HG03039 (cell line): Measurements from ENCODE around the gene PDE2A.

Experiments used
- ATAC-seq: cut with Tn5 transposase; IDR thresholded peaks from one replicate; pipeline ENCODE4 v1.9.1; 2021; ENCODE audit warnings: mild to moderate bottlenecking, moderate library complexity; ENCODE audit not compliant: unreplicated experiment

PDE2A gene

DNA sequence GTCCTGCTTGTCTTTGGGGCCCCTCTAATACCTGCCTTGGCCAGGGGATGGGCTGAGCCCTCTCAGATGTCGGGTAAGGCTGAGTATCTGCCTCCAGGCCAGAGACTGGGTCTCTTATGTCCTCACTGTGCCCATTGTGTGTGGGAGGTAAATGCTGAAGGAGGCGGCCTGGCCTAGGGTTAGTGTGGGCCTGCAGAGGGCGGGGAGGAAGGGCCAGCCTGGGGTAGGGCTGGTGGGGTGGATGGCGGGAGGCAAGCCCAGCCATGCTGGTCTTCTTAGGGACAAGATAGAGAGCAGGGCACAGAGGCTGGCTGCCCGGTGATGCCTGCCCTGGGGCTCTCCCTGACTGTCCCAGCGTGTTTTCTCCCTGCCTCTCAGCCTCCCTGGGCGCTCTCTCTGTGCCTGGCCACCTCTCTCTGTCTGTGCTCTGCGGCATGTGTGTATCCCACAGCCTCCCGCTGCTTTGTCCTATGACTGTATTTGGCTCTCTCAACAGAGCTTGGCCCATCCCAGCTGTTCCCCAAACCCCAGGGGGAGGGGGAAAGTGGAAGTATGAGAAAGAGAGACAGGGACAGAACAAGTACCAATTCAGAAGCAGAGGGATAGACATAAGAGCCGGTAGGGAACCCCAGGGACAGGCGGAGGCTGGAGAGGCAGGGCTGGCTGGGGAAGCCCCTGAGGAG is 57.0 kb downstream of the PDE2A start:
- no peak for ATAC-seq

- ATAC-seq = no peak
These were observed 57.6 kb downstream of the PDE2A start for GRCh38 chr11:72616655-72617054.

- ATAC-seq = no peak
These were observed 58.9 kb downstream of the PDE2A start for GRCh38 chr11:72615329-72615728.

DNA sequence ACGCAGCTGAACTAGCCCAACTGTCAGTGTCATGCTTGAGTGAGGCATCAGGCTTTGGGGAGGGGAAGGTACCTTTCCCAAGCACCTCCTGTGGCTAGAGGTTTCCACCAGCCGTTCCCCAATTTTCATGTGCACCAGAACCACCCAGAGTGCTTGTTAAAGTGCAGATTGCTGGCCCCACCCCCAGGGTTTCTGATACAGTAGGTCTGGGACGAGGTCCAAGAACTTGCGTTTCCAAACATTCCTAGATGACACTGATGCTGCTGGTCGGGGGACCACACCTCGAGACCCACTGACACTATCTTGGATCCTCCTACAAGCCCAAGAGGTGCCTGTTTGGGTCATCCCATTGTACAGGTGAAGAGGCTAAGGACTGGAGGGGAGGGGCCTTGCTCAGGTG is 59.8 kb downstream of the PDE2A start:
- no peak for ATAC-seq

DNA sequence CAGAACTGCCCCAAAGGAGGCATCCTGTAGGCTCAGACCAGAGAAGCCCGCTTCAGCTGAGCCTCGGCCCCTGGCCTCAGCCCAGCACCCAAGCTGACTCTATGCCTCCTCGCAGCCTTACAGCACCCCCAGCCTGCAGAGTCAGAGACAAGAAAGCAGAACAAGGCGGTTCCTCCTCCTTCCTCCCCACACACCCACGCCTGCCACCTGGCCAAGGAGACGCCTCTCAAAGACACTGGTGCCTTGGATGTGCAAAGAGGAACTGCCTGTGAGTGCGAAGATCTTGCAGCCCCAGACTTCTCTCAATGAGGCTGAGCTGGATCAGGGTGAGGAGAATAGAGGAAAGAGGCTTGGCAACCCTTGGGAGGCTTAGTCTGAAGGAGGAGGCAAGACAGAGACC is 60.2 kb downstream of the PDE2A start:
- peak; percentile 72 for ATAC-seq

DNA sequence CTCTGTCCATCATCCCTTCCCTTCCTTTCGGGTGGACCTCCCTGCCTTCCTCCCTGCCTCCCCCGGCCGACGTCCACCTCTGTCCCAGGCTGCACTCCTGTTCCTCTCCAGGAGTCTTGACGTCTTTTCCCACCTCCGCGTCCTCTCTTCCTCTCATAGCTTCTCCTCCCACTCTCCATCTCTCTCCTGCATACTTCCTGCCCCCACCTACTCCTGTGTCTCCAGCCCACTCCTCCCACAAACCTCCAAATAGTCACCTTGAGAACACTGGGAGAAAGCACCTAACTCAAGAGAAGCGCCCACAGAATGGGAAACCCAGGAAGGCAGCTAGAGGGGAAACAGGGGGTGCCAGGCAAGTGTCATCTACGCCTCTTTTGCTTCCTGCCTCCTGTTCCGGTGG is 60.8 kb downstream of the PDE2A start:
- ATAC-seq = no peak

- no peak for ATAC-seq
These were observed 64.7 kb downstream of the PDE2A start for GRCh38 chr11:72609476-72609875.

GRCh38 chr11:72609045-72609444 is 65.2 kb downstream of the PDE2A start:
- no peak for ATAC-seq

DNA sequence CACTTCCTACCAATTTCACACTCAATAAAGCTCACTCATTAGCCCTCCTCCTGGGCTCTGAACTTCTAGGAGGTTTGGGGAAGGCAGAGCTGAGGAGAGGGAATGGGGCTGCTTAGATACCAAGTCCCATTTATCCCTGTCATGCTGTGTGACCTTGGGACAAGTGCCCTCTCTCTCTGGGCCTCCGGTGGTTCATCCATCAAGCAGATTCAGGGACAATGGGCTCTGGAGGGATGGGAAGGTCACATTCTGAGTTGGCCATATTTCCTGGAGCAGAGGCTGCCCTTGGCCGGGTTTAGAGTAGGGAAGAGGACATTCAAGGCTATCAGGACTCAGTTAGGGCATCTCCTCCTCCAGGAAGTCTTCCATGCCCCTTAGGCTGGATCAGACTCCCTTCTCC is 66.7 kb downstream of the PDE2A start:
- no peak for ATAC-seq

GRCh38 chr11:72606748-72607468 is 67.3 kb downstream of the PDE2A start:
- ATAC-seq = no peak

DNA sequence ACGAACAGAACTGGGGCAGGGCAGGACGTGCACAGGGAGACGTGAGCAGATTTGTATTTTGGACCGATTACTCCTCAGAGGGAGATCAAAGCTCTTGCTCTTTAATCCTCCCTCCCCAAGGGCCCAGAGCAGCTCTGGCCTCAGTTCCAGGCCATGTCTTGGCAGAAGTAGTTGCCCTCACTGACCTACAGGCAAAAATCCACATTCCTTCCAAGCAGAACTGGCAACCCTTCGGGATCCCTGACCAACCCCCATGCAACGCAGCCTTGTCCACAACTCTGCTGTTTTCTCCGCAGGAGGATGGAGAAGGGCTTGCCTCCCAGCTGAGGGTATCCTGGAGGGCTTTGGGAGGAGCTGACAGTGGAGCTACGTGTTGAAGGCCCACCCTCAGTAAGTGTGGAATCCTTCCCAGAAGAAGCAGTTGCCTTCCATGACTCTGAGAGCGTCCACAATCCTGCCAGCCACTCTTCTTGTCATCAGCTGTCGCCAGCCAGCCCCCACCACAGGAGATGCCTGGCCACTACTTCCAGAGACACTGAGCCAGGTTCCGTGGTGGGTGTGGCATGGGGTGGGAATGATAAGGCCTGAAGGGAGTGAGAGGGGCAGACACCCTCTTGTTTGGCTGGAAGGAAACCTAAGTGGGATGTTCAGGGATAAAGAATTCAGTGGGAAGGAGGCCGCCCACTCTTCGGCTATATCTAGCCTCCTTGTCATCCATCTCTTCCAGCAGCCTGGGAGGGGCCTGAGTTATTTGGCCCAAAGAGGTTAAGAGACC is 68.1 kb downstream of the PDE2A start:
- no peak for ATAC-seq

- ATAC-seq = no peak
These were observed 70.0 kb downstream of the PDE2A start for GRCh38 chr11:72604256-72604655.

DNA sequence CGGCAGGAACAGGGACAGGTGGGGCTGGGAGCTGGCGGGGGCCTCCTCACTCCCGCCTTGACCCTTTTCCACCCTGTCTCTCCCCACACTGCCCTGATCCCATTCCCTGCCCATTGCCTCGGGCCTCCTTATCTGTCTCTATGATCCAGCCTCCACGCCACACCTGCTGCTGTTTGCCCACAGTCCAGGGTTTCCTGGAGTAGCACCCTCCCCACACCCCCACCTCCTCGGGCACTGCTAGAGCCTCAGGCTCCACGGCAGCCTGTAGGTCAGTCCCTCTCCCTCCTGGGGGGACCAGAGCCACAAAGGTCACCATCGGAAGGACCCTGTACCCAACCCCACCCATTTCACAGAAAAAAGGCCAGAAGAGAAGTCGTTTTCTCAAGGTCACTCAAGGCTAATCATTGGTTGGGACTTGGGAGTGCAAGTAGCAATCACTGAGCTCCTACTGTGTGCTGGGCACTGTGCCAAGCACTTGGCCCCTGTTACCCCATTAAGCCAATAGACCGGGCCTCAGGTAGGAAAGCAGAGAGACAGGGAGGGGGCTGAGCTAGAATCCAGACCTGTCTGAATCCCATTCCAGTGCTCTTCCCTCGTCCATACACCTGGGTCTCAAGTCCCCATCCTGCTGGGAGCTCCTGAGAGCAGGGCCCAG is 71.8 kb downstream of the PDE2A start:
- no peak for ATAC-seq

GRCh38 chr11:72600557-72600956 is 73.7 kb downstream of the PDE2A start:
- ATAC-seq = no peak

DNA sequence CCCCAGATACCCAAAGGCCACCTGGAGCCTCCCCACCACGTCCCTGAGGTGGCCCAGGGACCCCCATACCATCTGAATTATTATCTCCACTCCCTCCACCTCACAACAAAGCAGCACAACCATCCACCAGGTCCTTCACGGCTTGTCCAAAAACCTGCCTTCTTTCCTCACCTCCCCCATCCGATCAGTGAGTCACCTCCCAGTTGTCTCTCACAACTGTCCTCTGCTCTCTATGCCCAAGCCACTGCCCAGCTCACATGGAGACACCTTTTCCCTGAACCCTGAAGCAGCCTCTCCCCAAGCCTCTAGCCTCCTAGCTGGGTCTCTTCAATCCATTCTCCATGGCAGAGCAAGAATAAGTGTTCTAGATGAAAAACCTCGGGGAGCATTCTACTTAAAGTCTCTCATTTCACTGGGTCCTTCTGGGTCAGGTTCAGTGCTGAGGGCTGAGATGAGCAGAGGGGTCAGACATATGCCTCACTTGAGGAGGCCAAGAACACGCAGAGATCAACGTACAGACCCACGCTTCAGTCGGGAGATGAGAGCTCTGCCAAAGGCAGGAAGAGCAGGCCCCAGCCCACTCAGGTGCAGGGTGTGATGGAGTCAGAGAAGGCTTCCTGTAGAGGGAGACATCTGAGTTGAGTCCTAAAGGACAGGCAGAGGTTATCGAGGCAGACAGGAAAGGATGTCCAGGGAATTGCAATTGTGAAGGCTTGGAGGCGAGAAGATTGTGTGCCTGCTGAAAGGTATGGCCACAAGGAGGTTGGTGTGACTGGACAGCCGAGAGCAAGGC is 74.7 kb downstream of the PDE2A start:
- no peak for ATAC-seq

- ATAC-seq = no peak
These were observed 75.3 kb downstream of the PDE2A start for GRCh38 chr11:72598906-72599305.

DNA sequence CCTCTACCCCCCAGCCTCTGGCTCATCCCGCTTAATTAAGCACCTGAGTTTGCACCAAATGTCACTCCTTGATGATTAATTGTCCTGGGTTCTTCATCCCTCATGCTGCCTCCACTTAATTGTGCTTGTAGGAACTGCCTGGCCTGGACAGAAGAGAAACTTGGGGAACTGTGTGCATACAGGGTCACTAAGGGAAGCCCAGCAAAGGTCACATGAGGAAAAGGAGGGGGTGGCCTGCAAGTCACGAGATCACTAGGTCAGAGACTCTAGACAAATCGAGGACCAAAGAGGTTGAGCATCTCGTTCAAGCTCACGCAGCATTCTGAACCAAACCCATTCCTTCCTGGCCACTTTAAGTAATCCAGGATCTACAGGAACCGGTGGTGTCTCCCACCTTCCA is 75.8 kb downstream of the PDE2A start:
- no peak for ATAC-seq

DNA sequence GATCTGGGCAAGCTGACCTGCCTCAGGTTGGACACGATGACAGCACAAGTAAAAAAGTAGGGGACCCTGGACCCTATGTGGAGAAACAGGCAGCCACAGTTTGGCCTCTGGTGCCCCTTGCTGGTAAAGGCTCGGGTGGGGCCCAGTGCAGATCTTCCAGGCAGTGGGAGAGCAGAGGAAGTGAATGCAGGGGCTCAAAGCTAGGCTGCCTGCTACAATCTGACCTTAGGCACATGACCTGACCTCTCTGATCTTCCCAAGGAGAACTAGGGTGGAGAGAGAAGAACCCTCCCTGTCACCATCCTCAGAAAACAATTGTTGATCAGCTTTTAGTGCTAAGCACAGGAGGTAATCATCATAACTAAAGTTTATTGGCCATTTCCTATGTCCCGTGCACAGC is 76.5 kb downstream of the PDE2A start:
- ATAC-seq = no peak

DNA sequence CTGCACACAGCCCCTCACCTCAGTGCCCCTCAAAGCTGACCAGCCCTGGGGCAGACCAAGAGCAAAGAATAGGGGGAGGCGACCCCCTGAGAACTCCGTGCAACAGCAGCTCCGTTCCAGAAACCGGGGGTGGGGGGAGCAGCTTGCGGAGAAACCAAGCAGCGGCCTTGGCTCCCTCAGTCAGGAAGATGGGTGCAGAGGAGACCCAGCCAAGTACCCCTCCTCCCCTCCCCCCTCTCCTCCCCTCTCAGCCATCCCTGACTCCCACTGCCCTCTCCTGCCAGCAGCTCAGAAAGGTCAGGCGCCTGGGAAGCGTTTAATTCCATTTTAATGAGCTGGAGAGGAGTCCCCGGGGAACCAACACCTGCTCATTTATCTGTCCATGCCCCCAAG is 78.9 kb downstream of the PDE2A start:
- no peak for ATAC-seq

DNA sequence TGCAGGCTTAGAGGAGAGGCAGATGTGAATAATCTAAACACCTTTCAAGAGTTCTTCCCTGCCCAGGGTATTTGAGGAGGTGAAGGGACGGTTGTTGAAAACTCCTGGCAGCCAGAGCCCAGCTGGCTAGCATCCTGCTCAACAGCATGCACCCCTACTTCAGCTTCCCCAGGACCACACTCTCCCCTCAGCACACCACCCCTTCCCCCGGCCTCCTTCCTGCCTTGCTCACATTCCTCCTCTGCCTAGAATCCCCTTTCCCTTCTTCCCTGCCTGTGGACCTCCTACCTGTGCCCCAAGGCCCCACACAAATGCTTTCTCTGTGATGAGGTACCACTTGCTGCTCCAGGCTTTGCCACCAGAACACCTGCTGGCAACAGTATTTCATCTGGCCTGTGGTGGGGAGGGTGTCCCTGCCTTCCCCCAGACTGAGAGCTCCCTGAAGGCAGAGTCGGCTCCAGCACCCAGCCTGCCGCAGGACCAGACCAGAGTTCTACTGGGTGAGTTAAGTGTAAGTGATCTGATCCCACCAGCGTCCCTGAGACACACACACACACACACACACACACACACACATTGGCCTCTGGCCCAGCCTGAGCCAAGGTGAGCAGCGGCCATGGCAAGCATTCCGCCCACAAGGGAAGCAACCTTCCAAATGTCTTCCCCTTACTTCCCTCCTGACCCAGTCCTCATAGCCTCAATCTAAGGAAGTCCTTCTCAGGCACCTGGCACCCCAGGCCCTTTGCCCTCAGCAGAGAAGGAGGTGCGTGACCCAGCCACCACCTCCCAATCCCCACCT is 79.5 kb downstream of the PDE2A start:
- ATAC-seq = no peak
